GM19452 (cell line): Measurements from ENCODE around the gene AGMO.

Experiments
- ATAC-seq: cut with Tn5 transposase; IDR thresholded peaks from one replicate; pipeline ENCODE4 v1.9.1; 2021; ENCODE audit not compliant: unreplicated experiment

The AGMO gene

GRCh38 chr7:15159261-15159660 lies 402.6 kb downstream of the AGMO start:
- ATAC-seq = no peak

- ATAC-seq = no peak
Measured at GRCh38 chr7:15158141-15158810, 403.5 kb downstream of the AGMO start.
